Transverse colon (tissue), 4 donors: ENCODE measurements around the gene NEUROD2. TPM values are rescaled to one million over a fixed set of nuclear protein-coding genes. Genes with fewer than 3 reads are reported as not detected.

Source experiments
- DNase-seq: peaks from one replicate; pipeline ENCODE4 v3.0.0-alpha.2; 2019
- H3K27ac ChIP-seq, 4 donors: fragments of 200-600 bp; sonication (generic); 2 replicates each; pipeline ENCODE4 v1.5.1; 2016 to 2018; ENCODE audit warnings: inconsistent platforms in 4 of 4
- H3K27me3 ChIP-seq: fragments of 200-600 bp; sonication (generic); 2 replicates; pipeline ENCODE4 v1.5.1; 2017; ENCODE audit warnings: inconsistent platforms
- H3K36me3 ChIP-seq, 4 donors: fragments of 200-600 bp; sonication (generic); 2 replicates each; pipeline ENCODE4 v1.5.1; 2017 to 2019; ENCODE audit warnings: inconsistent platforms in 4 of 4
- H3K4me1 ChIP-seq, 4 donors: fragments of 200-600 bp; sonication (generic); 2 replicates each; pipeline ENCODE4 v1.5.1; 2017 to 2020; ENCODE audit warnings: inconsistent platforms in 4 of 4
- H3K4me3 ChIP-seq, 4 donors: fragments of 200-600 bp; sonication (generic); 1 replicate in 1 of 4; 2 replicates in 3 of 4; pipeline versions ENCODE4 v1.5.1 to v1.6.1; 2017 to 2019; ENCODE audit warnings: inconsistent platforms in 4 of 4
- H3K9me3 ChIP-seq, 2 donors: fragments of 200-600 bp; sonication (generic); 2 replicates each; pipeline ENCODE4 v1.5.1; 2017 to 2019; ENCODE audit warnings: inconsistent platforms in 2 of 2
- CTCF ChIP-seq, 5 experiments: fragments of 200-600 bp in 3 of 5; fragments of 450-650 bp in 2 of 5; sonication (generic) in 3 of 5; IDR thresholded peaks; 1 replicate in 2 of 5; 2 replicates in 3 of 5; pipeline ENCODE4 v1.5.1; 2016 to 2017; ENCODE audit warnings: antibody characterized with exemption in 5 of 5, inconsistent platforms in 3 of 5, mild to moderate bottlenecking in 2 of 5, moderate library complexity in 1 of 5
- EP300 ChIP-seq: sonication (generic); formaldehyde crosslinking; IDR thresholded peaks from one replicate; pipeline ENCODE4 v1.6.1; 2017; ENCODE audit warnings: antibody characterized with exemption, low read depth
- POLR2A ChIP-seq: fragments of 450-650 bp; IDR thresholded peaks from one replicate; pipeline ENCODE4 v1.6.1; 2016; ENCODE audit warnings: antibody characterized with exemption, mild to moderate bottlenecking, moderate library complexity
- POLR2AphosphoS5 ChIP-seq, 3 donors: sonication (generic); formaldehyde crosslinking; IDR thresholded peaks; one replicate each; pipeline ENCODE4 v1.6.1; 2016; ENCODE audit warnings: antibody characterized with exemption in 3 of 3
- WGBS, 2 donors: methylation state at CpG; one replicate each; pipeline ENCODE4 v1.1.5; 2018; ENCODE audit warnings: low coverage in 1 of 2; 5-methylcytosine and 5-hydroxymethylcytosine counted together
- in situ Hi-C, 4 donors: fragments of 200-750 bp; cut with MboI; loops; one replicate each; pipeline versions ENCODE4 v1.15.0 to v1.15.1; 2017; ENCODE audit warnings: low sequenced_read_pairs in 3 of 4, low pct_ligation_motif_present in 1 of 4, low pct_unique_long_range_greater_than_20kb in 1 of 4
- intact Hi-C: fragments of 100-400 bp; cut with DNase I; formaldehyde crosslinking; loops from one replicate; pipeline ENCODE4 v1.15.1; 2023; ENCODE audit warnings: low total_unique reads
- total RNA-seq, 4 donors: library from RNA; depleted of rRNA; stranded (reverse); fragments of >200 nt; gene quantifications; one replicate each; pipeline ENCODE4 v1.1.0, GENCODE V29; 2016

The NEUROD2 gene
- total RNA-seq, 4 donors from 2014 or later: not detected

GRCh38 chr17:39631403-39631802, 23.7 kb upstream of the NEUROD2 start:
- in situ Hi-C loops: loop anchor here in 1 of 4 donors (25.0 kb wide), 1 partner anchor 106 kb away; the partner anchor contains the start of genes GRB7 and MIEN1
- Histone ChIP-seq H3K27me3 (peaks cover 31% of the 10 kb centered on the region), H3K27ac (peak overlapping the region; percentile 90 to 93 (median 91)), H3K36me3 (no peaks in the 10 kb centered on the region), H3K4me1 (peaks cover 24 to 74% (median 56%) of the 10 kb centered on the region in 4 donors), H3K9me3 (no peaks in the 10 kb centered on the region), H3K4me3 (peak overlapping the region in 2 of 4 donors; percentile 22 to 35)
- TF ChIP-seq POLR2A (peak; percentile 73), CTCF (IDR thresholded peaks at IDR 0.05) (no peak), POLR2AphosphoS5 (IDR thresholded peaks at IDR 0.05) (peak; percentile 11 to 86 (median 64))
- DNase-seq: peak; percentile 71
- 18% methylated on average over 6 of the region's 6 CpGs; no CpG with 5 or more reads in 1 of the 2 donors for WGBS, 2 donors
- intact Hi-C loops: loop anchor here (10.0 kb wide), 1 partner anchor 123 kb away; no protein-coding TSS in a partner anchor

GRCh38 chr17:39629898-39630297, 22.2 kb upstream of the NEUROD2 start:
- 63% methylated on average over 11 of the region's 12 CpGs; no CpG with 5 or more reads in 1 of the 2 donors for WGBS, 2 donors
- peak overlapping the region; percentile 90 to 93 (median 91) for H3K27ac ChIP-seq
- peak overlapping the region in 3 of 4 donors; percentile 3 to 59 (median 35) for H3K4me3 ChIP-seq
- H3K36me3 ChIP-seq: no peaks in the 10 kb centered on the region
- H3K9me3 ChIP-seq: no peaks in the 10 kb centered on the region
- peak; percentile 22 for DNase-seq
- peaks cover 46% of the 10 kb centered on the region for H3K27me3 ChIP-seq
- in situ Hi-C loops (loop anchor here in 3 of 4 donors (10.0 to 25.0 kb wide), 3 partner anchors 107 to 125 kb away; partner anchors contain the start of genes GRB7 (in 1 of the 3) and MIEN1 (in 1 of the 3)), intact Hi-C loops (loop anchor here (10.0 kb wide), 1 partner anchor 125 kb away; no protein-coding TSS in a partner anchor)
- TF ChIP-seq POLR2AphosphoS5 (IDR thresholded peaks at IDR 0.05) (no peak), POLR2A (no peak), CTCF (IDR thresholded peaks at IDR 0.05) (no peak), EP300 (no peak)
- peaks cover 27 to 74% (median 58%) of the 10 kb centered on the region in 4 donors for H3K4me1 ChIP-seq

GRCh38 chr17:39629494-39629880, 21.8 kb upstream of the NEUROD2 start:
- 42% methylated on average over 3 of the region's 3 CpGs; no CpG with 5 or more reads in 1 of the 2 donors for WGBS, 2 donors
- Histone ChIP-seq H3K4me3 (peak overlapping the region in 3 of 4 donors; percentile 3 to 59 (median 35)), H3K36me3 (no peaks in the 10 kb centered on the region), H3K27me3 (peaks cover 49% of the 10 kb centered on the region), H3K27ac (peak overlapping the region; percentile 90 to 93 (median 91)), H3K9me3 (no peaks in the 10 kb centered on the region), H3K4me1 (peaks cover 23 to 74% (median 57%) of the 10 kb centered on the region in 4 donors)
- DNase-seq: peak; percentile 80
- TF ChIP-seq POLR2AphosphoS5 (IDR thresholded peaks at IDR 0.05) (peak; percentile 22 to 84 (median 67)), EP300 (no peak), POLR2A (peak; percentile 87), CTCF (IDR thresholded peaks at IDR 0.05) (peak in 1 of 5 experiments; percentile 2)
- in situ Hi-C loops (loop anchor here in 3 of 4 donors (10.0 to 25.0 kb wide), 3 partner anchors 108 to 125 kb away; partner anchors contain the start of genes GRB7 (in 1 of the 3) and MIEN1 (in 1 of the 3)), intact Hi-C loops (no loop called here)

GRCh38 chr17:39628655-39629493, 21.2 kb upstream of the NEUROD2 start:
- H3K4me3 ChIP-seq: peak overlapping the region in 3 of 4 donors; percentile 10 to 60 (median 59)
- peak overlapping the region; percentile 90 to 93 (median 91) for H3K27ac ChIP-seq
- peak; percentile 89 for DNase-seq
- 20 to 36% methylated on average over 1 to 10 of the region's 10 CpGs for WGBS, 2 donors
- H3K9me3 ChIP-seq: no peaks in the 10 kb centered on the region
- peaks cover 49% of the 10 kb centered on the region for H3K27me3 ChIP-seq
- in situ Hi-C loops: loop anchor here in 3 of 4 donors (10.0 to 25.0 kb wide), 3 partner anchors 108 to 126 kb away; partner anchors contain the start of genes GRB7 (in 1 of the 3) and MIEN1 (in 1 of the 3)
- peak in 1 of 5 experiments; percentile 38 for TF ChIP-seq CTCF (IDR thresholded peaks at IDR 0.05)
- TF ChIP-seq POLR2AphosphoS5 (IDR thresholded peaks at IDR 0.05): peak; percentile 57 to 65 (median 60)
- peak; percentile 7 for TF ChIP-seq EP300
- TF ChIP-seq POLR2A: peak; percentile 65
- H3K36me3 ChIP-seq: no peaks in the 10 kb centered on the region
- intact Hi-C loops: no loop called here
- H3K4me1 ChIP-seq: peaks cover 19 to 72% (median 55%) of the 10 kb centered on the region in 4 donors
